IMR-90 (cell line): ENCODE results near the gene RAB43. TPM values are rescaled to one million over a fixed set of nuclear protein-coding genes. Genes with fewer than 3 reads are reported as not detected.

Experiments
- ATAC-seq: fragments of 200-7000 bp; cut with Tn5 transposase; 2 replicates; pipeline ENCODE4 v1.9.1; 2020; ENCODE audit warnings: low read depth, mild to moderate bottlenecking, moderate library complexity
- BruUV-seq: library from RNA; stranded (reverse); fragments of 400-500 nt; replicated peaks from 2 replicates; lab custom pipeline; 2021; lab: Mats Ljungman, UMichigan
- CTCF ChIA-PET: fragments of 300-600 bp; formaldehyde crosslinking; extraction: SDS; loops from one replicate; lab custom pipeline; 2021; ENCODE audit warnings: antibody characterized with exemption; lab: Yijun Ruan, JAX
- POLR2A ChIA-PET: fragments of 300-600 bp; sonication (Branson Sonifier 250); formaldehyde crosslinking; loops from one replicate; lab custom pipeline; 2022; ENCODE audit warnings: antibody characterized with exemption; ENCODE audit not compliant: unreplicated experiment; lab: Charles Lee
- DNase-seq: peaks from one replicate; pipeline ENCODE4 v3.0.0; 2013
- H2AFZ ChIP-seq: replicated peaks from 2 replicates; pipeline ENCODE3; 2013; ENCODE audit warnings: low read length, mild to moderate bottlenecking; ENCODE audit not compliant: poor library complexity
- H2AK5ac ChIP-seq: 2 replicates; pipeline ENCODE4 v1.6.1; 2013; ENCODE audit warnings: low read depth, low read length, inconsistent platforms
- H2AK9ac ChIP-seq: replicated peaks from 2 replicates; pipeline ENCODE3; 2013; ENCODE audit warnings: mild to moderate bottlenecking, low read depth, low read length, moderate library complexity; ENCODE audit not compliant: poor library complexity
- H2BK120ac ChIP-seq: 2 replicates; pipeline ENCODE4 v1.6.1; 2013; ENCODE audit warnings: low read depth, low read length, inconsistent platforms
- H2BK15ac ChIP-seq: 3 replicates; pipeline ENCODE4 v1.6.1; 2013; ENCODE audit warnings: low read depth, low read length, inconsistent platforms
- H2BK20ac ChIP-seq: 2 replicates; pipeline ENCODE4 v1.6.1; 2013; ENCODE audit warnings: low read depth, mild to moderate bottlenecking, inconsistent platforms, low read length, moderate library complexity
- H2BK5ac ChIP-seq: 2 replicates; pipeline ENCODE4 v1.6.1; 2013; ENCODE audit warnings: mild to moderate bottlenecking, low read depth, low read length, inconsistent platforms; ENCODE audit not compliant: poor library complexity, severe bottlenecking
- H3K14ac ChIP-seq: replicated peaks from 2 replicates; pipeline ENCODE4 v1.6.1; 2013; ENCODE audit warnings: low read depth, low read length, inconsistent platforms
- H3K18ac ChIP-seq: 2 replicates; pipeline ENCODE4 v1.6.1; 2013; ENCODE audit warnings: low read depth, low read length, control low read depth
- H3K23ac ChIP-seq: 2 replicates; pipeline ENCODE4 v1.6.1; 2013; ENCODE audit warnings: low read depth, low read length, inconsistent platforms
- H3K27ac ChIP-seq: 2 replicates; pipeline ENCODE4 v1.5.1; 2013; ENCODE audit warnings: mild to moderate bottlenecking, control low read depth, low read length; ENCODE audit not compliant: insufficient read depth
- H3K27me3 ChIP-seq: 2 replicates; pipeline ENCODE4 v1.6.1; 2013; ENCODE audit warnings: low read length; ENCODE audit not compliant: control insufficient read depth, insufficient read depth
- H3K36me3 ChIP-seq: 2 replicates; pipeline ENCODE4 v1.6.1; 2013; ENCODE audit warnings: low read length, mixed read lengths; ENCODE audit not compliant: control insufficient read depth, insufficient read depth
- H3K4ac ChIP-seq: 2 replicates; pipeline ENCODE4 v1.6.1; 2013; ENCODE audit warnings: low read depth, low read length, inconsistent platforms
- H3K4me1 ChIP-seq: 2 replicates; pipeline ENCODE4 v1.6.1; 2013; ENCODE audit warnings: low read length, mixed read lengths; ENCODE audit not compliant: control insufficient read depth, insufficient read depth
- H3K4me2 ChIP-seq: 2 replicates; pipeline ENCODE4 v1.6.1; 2013; ENCODE audit warnings: low read depth, mild to moderate bottlenecking, control low read depth, low read length, moderate library complexity
- H3K4me3 ChIP-seq: 2 replicates; pipeline ENCODE4 v1.5.1; 2013; ENCODE audit warnings: low read depth, mild to moderate bottlenecking, control low read depth, low read length, moderate library complexity; ENCODE audit not compliant: insufficient read depth
- H3K56ac ChIP-seq: 2 replicates; pipeline ENCODE4 v1.6.1; 2013; ENCODE audit warnings: low read length, inconsistent platforms; ENCODE audit not compliant: insufficient read depth; ENCODE audit errors: extremely low read depth
- H3K79me1 ChIP-seq, 2 experiments: 2 replicates each; pipeline ENCODE4 v1.6.1; 2013; ENCODE audit warnings: low read length in 2 of 2, inconsistent platforms in 1 of 2, low read depth in 1 of 2
- H3K9ac ChIP-seq: 2 replicates; pipeline ENCODE4 v1.6.1; 2013; ENCODE audit warnings: low read depth, low read length, control low read depth
- H3K9me1 ChIP-seq: 2 replicates; pipeline ENCODE4 v1.6.1; 2013; ENCODE audit warnings: low read length, inconsistent platforms; ENCODE audit not compliant: insufficient read depth
- H3K9me3 ChIP-seq: 2 replicates; pipeline ENCODE4 v1.6.1; 2013; ENCODE audit warnings: low read length; ENCODE audit not compliant: control insufficient read depth, insufficient read depth
- H4K20me1 ChIP-seq: 2 replicates; pipeline ENCODE4 v1.6.1; 2013; ENCODE audit warnings: low read length, inconsistent platforms; ENCODE audit not compliant: insufficient read depth
- H4K5ac ChIP-seq: 2 replicates; pipeline ENCODE4 v1.6.1; 2013; ENCODE audit warnings: mild to moderate bottlenecking, low read depth, low read length, control low read depth
- H4K8ac ChIP-seq, 2 experiments: 2 replicates each; pipeline ENCODE4 v1.6.1; 2013; ENCODE audit warnings: low read depth in 2 of 2, low read length in 2 of 2, control low read depth in 1 of 2, inconsistent platforms in 1 of 2
- H4K91ac ChIP-seq: 2 replicates; pipeline ENCODE4 v1.6.1; 2013; ENCODE audit warnings: low read depth, low read length, inconsistent platforms; ENCODE audit not compliant: insufficient read depth
- BHLHE40 ChIP-seq: fragments of 150-350 bp; IDR thresholded peaks from 2 replicates; pipeline ENCODE4 v1.6.1; 2016; ENCODE audit warnings: mild to moderate bottlenecking, low read depth, low read length
- CEBPB ChIP-seq: IDR thresholded peaks from 2 replicates; pipeline ENCODE4 v1.6.1; 2012; ENCODE audit warnings: low read depth, low read length, improper control_type of control experiment
- FOS ChIP-seq: fragments of 150-350 bp; IDR thresholded peaks from 2 replicates; pipeline ENCODE4 v1.6.1; 2016; ENCODE audit warnings: low read depth, low read length
- MAFK ChIP-seq: IDR thresholded peaks from 2 replicates; pipeline ENCODE4 v1.6.1; 2012; ENCODE audit warnings: low read depth, low read length, improper control_type of control experiment
- MAZ ChIP-seq: IDR thresholded peaks from 2 replicates; pipeline ENCODE4 v1.6.1; 2012; ENCODE audit warnings: low read depth, mild to moderate bottlenecking, low read length, improper control_type of control experiment, moderate library complexity, borderline replicate concordance
- MXI1 ChIP-seq: IDR thresholded peaks from 2 replicates; pipeline ENCODE4 v1.6.1; 2012; ENCODE audit warnings: low read depth, mild to moderate bottlenecking, low read length, moderate library complexity, borderline replicate concordance
- NFE2L2 ChIP-seq: fragments of 150-350 bp; IDR thresholded peaks from 2 replicates; pipeline ENCODE4 v1.6.1; 2016; ENCODE audit warnings: low read depth, mild to moderate bottlenecking, low read length
- RCOR1 ChIP-seq: IDR thresholded peaks from 2 replicates; pipeline ENCODE4 v1.6.1; 2012; ENCODE audit warnings: mild to moderate bottlenecking, low read length, improper control_type of control experiment; ENCODE audit not compliant: insufficient replicate concordance
- RFX5 ChIP-seq: IDR thresholded peaks from 2 replicates; pipeline ENCODE4 v1.8.0; 2012; ENCODE audit warnings: low read depth, mild to moderate bottlenecking, low read length, moderate library complexity
- SMC3 ChIP-seq: fragments of 150-350 bp; IDR thresholded peaks from 2 replicates; pipeline ENCODE4 v1.6.1; 2016; ENCODE audit warnings: low read depth, mild to moderate bottlenecking, antibody characterized with exemption, low read length, moderate library complexity
- WGBS, 2 experiments: methylation state at CpG; one replicate each; pipeline versions ENCODE4 v1.1.5 to v1.1.7; 2013; ENCODE audit warnings: missing lambda C conversion rate in 2 of 2; ENCODE audit not compliant: insufficient read length in 1 of 2; ENCODE audit errors: extremely low coverage in 2 of 2; 5-methylcytosine and 5-hydroxymethylcytosine counted together
- dilution Hi-C: fragments of 300-500 bp; cut with HindIII; formaldehyde crosslinking; loops from one replicate; pipeline ENCODE4 v1.14.3; 2018; ENCODE audit warnings: low sequenced_read_pairs; ENCODE audit not compliant: unreplicated experiment
- in situ Hi-C: fragments of 300-500 bp; cut with MboI; formaldehyde crosslinking; loops from 3 replicates; pipeline ENCODE4 v1.14.3; 2019; ENCODE audit warnings: low sequenced_read_pairs, inconsistent platforms, mixed read lengths
- intact Hi-C: fragments of 100-400 bp; cut with micrococcal nuclease; formaldehyde crosslinking; loops from 2 replicates; pipeline ENCODE4 v1.10.0; 2022
- polyA plus RNA-seq, 3 experiments: library from polyadenylated mRNA; depleted of rRNA; stranded (reverse); fragments of >200 nt; gene quantifications; 2 replicates each; pipeline ENCODE4 v1.2.3, GENCODE V29; 2012; ENCODE audit warnings: low replicate concordance in 1 of 3
- total RNA-seq: library from RNA; depleted of rRNA; stranded (reverse); fragments of >200 nt; gene quantifications from 2 replicates; pipeline ENCODE4 v1.2.3, GENCODE V29; 2012
- TF ChIP-seq, protein P1 (sequence below): fragments of 150-350 bp; IDR thresholded peaks from 2 replicates; pipeline ENCODE4 v1.6.1; 2016; ENCODE audit warnings: low read depth, mild to moderate bottlenecking, low read length, moderate library complexity, borderline replicate concordance
- TF ChIP-seq, protein P2 (sequence below): fragments of 150-350 bp; IDR thresholded peaks from 2 replicates; pipeline ENCODE4 v1.6.1; 2017; ENCODE audit warnings: mild to moderate bottlenecking, antibody characterized with exemption, low read length, low read depth

The RAB43 gene
- total and polyA plus RNA-seq, 2 of the 4 experiments (the other 2 are of a cell fraction): 9.9 to 14.0 TPM

DNA sequence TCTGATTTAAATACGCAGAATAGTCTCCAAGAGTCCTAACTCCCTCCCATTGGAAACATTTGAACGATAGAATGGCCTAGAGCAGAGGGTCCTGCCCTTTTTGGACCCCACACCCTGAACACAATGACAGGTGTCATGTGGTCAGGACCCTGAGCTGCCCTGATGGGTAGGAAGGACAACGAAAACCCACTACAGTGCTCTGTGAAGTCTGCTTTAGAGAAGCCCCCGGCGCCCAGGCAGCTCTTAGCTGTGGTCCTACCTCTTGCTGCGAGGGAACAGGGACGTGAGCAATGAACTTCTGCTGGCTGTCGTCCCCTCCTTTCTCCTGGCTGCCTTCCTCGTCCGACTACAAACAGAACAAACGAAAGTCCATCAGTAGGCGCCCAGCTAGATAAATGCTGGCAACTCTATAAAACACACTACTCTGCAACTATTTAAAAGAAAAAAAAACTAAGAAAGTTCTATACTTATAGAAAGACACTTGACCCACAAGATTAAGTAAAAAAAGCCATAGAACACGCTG lies 8.7 kb upstream of the RAB43 start:
- no peak overlapping the region for H3K14ac ChIP-seq
- H2BK120ac ChIP-seq: no peak overlapping the region
- dilution Hi-C loops: no loop called here
- H3K18ac ChIP-seq: no peak overlapping the region
- no peak overlapping the region for H4K5ac ChIP-seq
- no CpG with 5 or more reads among the region's 13 CpGs for WGBS, 2 experiments
- H4K20me1 ChIP-seq: no peaks in the 10 kb centered on the region
- ChIA-PET POLR2A (no interaction called here), CTCF (interaction anchor here (0.6 to 0.7 kb wide), 2 partner anchors 107 to 255 kb away, joined by 3 read pairs; no protein-coding TSS in a partner anchor)
- H3K36me3 ChIP-seq: peaks cover 46% of the 10 kb centered on the region
- no peak overlapping the region for H2AK9ac ChIP-seq
- in situ Hi-C loops: no loop called here
- peaks cover 8% of the 10 kb centered on the region; the same call in 1 of the 2 replicates for H3K4me1 ChIP-seq
- no peak for TF ChIP-seq MXI1
- no peak for TF ChIP-seq NFE2L2
- TF ChIP-seq SMC3: no peak
- TF ChIP-seq CEBPB: no peak
- TF ChIP-seq, protein P1, sequence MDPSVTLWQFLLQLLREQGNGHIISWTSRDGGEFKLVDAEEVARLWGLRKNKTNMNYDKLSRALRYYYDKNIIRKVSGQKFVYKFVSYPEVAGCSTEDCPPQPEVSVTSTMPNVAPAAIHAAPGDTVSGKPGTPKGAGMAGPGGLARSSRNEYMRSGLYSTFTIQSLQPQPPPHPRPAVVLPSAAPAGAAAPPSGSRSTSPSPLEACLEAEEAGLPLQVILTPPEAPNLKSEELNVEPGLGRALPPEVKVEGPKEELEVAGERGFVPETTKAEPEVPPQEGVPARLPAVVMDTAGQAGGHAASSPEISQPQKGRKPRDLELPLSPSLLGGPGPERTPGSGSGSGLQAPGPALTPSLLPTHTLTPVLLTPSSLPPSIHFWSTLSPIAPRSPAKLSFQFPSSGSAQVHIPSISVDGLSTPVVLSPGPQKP: no peak
- TF ChIP-seq RCOR1: no peak
- no peak for TF ChIP-seq MAZ
- TF ChIP-seq MAFK: no peak
- TF ChIP-seq RFX5: no peak
- no peak for TF ChIP-seq BHLHE40
- TF ChIP-seq, protein P2, sequence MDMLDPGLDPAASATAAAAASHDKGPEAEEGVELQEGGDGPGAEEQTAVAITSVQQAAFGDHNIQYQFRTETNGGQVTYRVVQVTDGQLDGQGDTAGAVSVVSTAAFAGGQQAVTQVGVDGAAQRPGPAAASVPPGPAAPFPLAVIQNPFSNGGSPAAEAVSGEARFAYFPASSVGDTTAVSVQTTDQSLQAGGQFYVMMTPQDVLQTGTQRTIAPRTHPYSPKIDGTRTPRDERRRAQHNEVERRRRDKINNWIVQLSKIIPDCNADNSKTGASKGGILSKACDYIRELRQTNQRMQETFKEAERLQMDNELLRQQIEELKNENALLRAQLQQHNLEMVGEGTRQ: no peak
- TF ChIP-seq FOS: no peak
- H2BK5ac ChIP-seq: no peak overlapping the region
- no peaks in the 10 kb centered on the region for H3K9me1 ChIP-seq
- no peaks in the 10 kb centered on the region for H3K27me3 ChIP-seq
- H3K4ac ChIP-seq: no peak overlapping the region
- H3K9me3 ChIP-seq: no peaks in the 10 kb centered on the region
- no peak overlapping the region for H3K23ac ChIP-seq
- H3K4me3 ChIP-seq: no peak overlapping the region
- no peak overlapping the region for H3K9ac ChIP-seq
- intact Hi-C loops: no loop called here
- H2BK20ac ChIP-seq: no peak overlapping the region
- H2AK5ac ChIP-seq: no peak overlapping the region
- ATAC-seq (no peak), DNase-seq (no peak)
- no peaks in the 10 kb centered on the region; a peak in 1 of 4 replicates for H3K79me1 ChIP-seq
- no peak overlapping the region for H4K91ac ChIP-seq
- H3K56ac ChIP-seq: no peak overlapping the region
- no peak overlapping the region for H2AFZ ChIP-seq
- no peak overlapping the region for H3K27ac ChIP-seq
- no peak overlapping the region for H2BK15ac ChIP-seq
- BruUV-seq: no TSS peak
- H4K8ac ChIP-seq: no peak overlapping the region
- no peak overlapping the region for H3K4me2 ChIP-seq
